ENCODE data around the gene TREML2.
A peak's percentile ranks its signal among the peaks of the same experiment; 100 is the strongest.

The TREML2 gene

DNA sequence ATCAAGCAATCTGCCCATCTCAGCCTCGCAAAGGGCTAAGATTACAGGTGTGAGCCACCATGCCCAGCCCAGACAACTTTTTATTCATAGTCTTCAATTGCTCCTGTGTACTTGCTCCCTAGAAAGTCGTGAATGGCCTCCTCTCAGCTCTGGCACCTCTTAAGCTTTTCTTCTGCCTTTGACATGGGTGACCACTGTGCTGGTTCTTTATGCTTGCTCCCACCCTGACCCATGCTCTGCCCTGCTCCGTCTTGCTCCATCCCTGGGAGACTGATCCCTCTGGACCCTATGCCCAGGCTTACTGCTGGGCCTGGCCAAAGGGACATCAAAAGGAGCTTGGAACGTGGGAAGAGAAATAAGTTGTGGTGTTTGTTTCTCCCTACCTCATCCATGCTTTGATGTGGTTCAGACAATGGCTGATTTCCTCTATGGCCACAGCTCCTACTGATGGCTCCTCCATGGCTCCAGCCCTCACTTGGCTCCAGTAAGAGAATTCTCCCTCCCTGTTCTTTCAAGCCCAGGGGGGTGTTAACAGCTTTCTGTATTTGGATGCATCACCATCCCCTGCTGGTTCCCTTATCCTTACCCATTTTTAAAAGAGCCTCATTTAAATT lies 30.3 kb downstream of the TREML2 start:
- Histone ChIP-seq H2AFZ (ENCODE audit: low read depth, low read length) (no peak overlapping the region), H3K9me3 (ENCODE audit: insufficient read depth, low read length, severe bottlenecking) (no peaks in the 10 kb centered on the region), H3K27me3 (ENCODE audit: insufficient read depth, low read length, poor library complexity) (no peaks in the 10 kb centered on the region), H3K27ac (ENCODE audit: low read length) (no peak overlapping the region), H3K36me3 (ENCODE audit: insufficient read depth, low read length) (no peaks in the 10 kb centered on the region), H3K9ac (ENCODE audit: low read depth, low read length) (no peak overlapping the region), H3K4me3 (ENCODE audit: low read depth in 1 of 2, low read length in 2 of 2) (no peak overlapping the region), H3K79me2 (ENCODE audit: insufficient read depth, low read length) (no peaks in the 10 kb centered on the region), H3K4me2 (ENCODE audit: insufficient read depth, low read length) (no peak overlapping the region), H3K4me1 (ENCODE audit: insufficient read depth, low read length) (no peaks in the 10 kb centered on the region), H4K20me1 (ENCODE audit: insufficient read depth, low read length) (no peaks in the 10 kb centered on the region)
- no peak for ATAC-seq (ENCODE audit: insufficient read depth, low read depth)
- TF ChIP-seq, protein P1, sequence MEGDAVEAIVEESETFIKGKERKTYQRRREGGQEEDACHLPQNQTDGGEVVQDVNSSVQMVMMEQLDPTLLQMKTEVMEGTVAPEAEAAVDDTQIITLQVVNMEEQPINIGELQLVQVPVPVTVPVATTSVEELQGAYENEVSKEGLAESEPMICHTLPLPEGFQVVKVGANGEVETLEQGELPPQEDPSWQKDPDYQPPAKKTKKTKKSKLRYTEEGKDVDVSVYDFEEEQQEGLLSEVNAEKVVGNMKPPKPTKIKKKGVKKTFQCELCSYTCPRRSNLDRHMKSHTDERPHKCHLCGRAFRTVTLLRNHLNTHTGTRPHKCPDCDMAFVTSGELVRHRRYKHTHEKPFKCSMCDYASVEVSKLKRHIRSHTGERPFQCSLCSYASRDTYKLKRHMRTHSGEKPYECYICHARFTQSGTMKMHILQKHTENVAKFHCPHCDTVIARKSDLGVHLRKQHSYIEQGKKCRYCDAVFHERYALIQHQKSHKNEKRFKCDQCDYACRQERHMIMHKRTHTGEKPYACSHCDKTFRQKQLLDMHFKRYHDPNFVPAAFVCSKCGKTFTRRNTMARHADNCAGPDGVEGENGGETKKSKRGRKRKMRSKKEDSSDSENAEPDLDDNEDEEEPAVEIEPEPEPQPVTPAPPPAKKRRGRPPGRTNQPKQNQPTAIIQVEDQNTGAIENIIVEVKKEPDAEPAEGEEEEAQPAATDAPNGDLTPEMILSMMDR (IDR thresholded peaks at IDR 0.05; ENCODE audit: borderline replicate concordance, extremely low read depth, low read length, poor library complexity, severe bottlenecking) = no peak
- no peak for TF ChIP-seq EZH2 (IDR thresholded peaks at IDR 0.05; ENCODE audit: borderline replicate concordance, low read depth, low read length, severe bottlenecking)
- DNase-seq = no peak

- Histone ChIP-seq H3K36me3 (ENCODE audit: insufficient read depth, low read length) (no peaks in the 10 kb centered on the region), H3K79me2 (ENCODE audit: insufficient read depth, low read length) (no peaks in the 10 kb centered on the region), H3K9me3 (ENCODE audit: insufficient read depth, low read length, severe bottlenecking) (no peaks in the 10 kb centered on the region), H3K4me1 (ENCODE audit: insufficient read depth, low read length) (no peaks in the 10 kb centered on the region), H3K27ac (ENCODE audit: low read length) (no peak overlapping the region), H2AFZ (ENCODE audit: low read depth, low read length) (no peak overlapping the region), H3K4me3 (ENCODE audit: low read depth in 1 of 2, low read length in 2 of 2) (no peak overlapping the region), H4K20me1 (ENCODE audit: insufficient read depth, low read length) (no peaks in the 10 kb centered on the region), H3K9ac (ENCODE audit: low read depth, low read length) (no peak overlapping the region), H3K27me3 (ENCODE audit: insufficient read depth, low read length, poor library complexity) (no peaks in the 10 kb centered on the region), H3K4me2 (ENCODE audit: insufficient read depth, low read length) (no peak overlapping the region)
- peak; percentile 58 for DNase-seq
- TF ChIP-seq, protein P1 (IDR thresholded peaks at IDR 0.05; ENCODE audit: borderline replicate concordance, extremely low read depth, low read length, poor library complexity, severe bottlenecking) = no peak
- no peak for TF ChIP-seq EZH2 (IDR thresholded peaks at IDR 0.05; ENCODE audit: borderline replicate concordance, low read depth, low read length, severe bottlenecking)
- peak; percentile 83 for ATAC-seq (ENCODE audit: insufficient read depth, low read depth)
Observed at GRCh38 chr6:41167173-41167963, 33.6 kb downstream of the TREML2 start.

DNA sequence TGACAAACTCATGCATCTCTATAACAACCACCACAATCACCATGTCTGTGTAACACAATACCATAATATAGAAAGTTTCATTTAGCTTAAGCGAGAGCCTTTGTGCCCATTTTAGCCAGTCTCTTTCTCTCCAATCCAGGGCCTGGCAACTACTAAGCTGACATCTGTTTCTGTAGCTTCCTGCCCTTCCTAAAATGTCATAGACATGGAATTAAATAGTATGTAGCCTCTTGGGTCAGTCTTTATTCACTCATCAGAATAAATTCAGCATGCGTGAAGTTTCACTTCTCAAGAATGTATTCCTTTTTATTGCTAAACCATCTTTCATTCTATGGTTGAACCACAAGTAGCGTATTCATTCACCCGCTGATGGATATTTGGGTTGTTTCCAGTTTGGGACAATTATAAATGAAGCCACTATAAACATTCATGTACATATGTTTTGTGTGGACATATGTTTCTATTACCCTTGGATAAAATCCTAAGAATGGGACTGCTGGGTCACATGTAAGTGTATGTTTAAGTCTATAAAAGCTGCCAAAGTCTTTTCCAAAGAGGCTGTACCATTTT lies 36.3 kb downstream of the TREML2 start:
- no peaks in the 10 kb centered on the region for H4K20me1 ChIP-seq (ENCODE audit: insufficient read depth, low read length)
- no peak for ATAC-seq (ENCODE audit: insufficient read depth, low read depth)
- H3K4me1 ChIP-seq (ENCODE audit: insufficient read depth, low read length) = no peaks in the 10 kb centered on the region
- TF ChIP-seq, protein P1 (IDR thresholded peaks at IDR 0.05; ENCODE audit: borderline replicate concordance, extremely low read depth, low read length, poor library complexity, severe bottlenecking) = no peak
- no peak for TF ChIP-seq EZH2 (IDR thresholded peaks at IDR 0.05; ENCODE audit: borderline replicate concordance, low read depth, low read length, severe bottlenecking)
- no peaks in the 10 kb centered on the region for H3K36me3 ChIP-seq (ENCODE audit: insufficient read depth, low read length)
- no peaks in the 10 kb centered on the region for H3K9me3 ChIP-seq (ENCODE audit: insufficient read depth, low read length, severe bottlenecking)
- no peaks in the 10 kb centered on the region for H3K27me3 ChIP-seq (ENCODE audit: insufficient read depth, low read length, poor library complexity)
- H3K79me2 ChIP-seq (ENCODE audit: insufficient read depth, low read length) = no peaks in the 10 kb centered on the region
- H3K4me3 ChIP-seq (ENCODE audit: low read depth in 1 of 2, low read length in 2 of 2) = no peak overlapping the region
- H2AFZ ChIP-seq (ENCODE audit: low read depth, low read length) = no peak overlapping the region
- no peak overlapping the region for H3K4me2 ChIP-seq (ENCODE audit: insufficient read depth, low read length)
- no peak overlapping the region for H3K9ac ChIP-seq (ENCODE audit: low read depth, low read length)
- no peak overlapping the region for H3K27ac ChIP-seq (ENCODE audit: low read length)
- no peak for DNase-seq

All from DND-41 (cell line).